GM23248 (cell line): ENCODE measurements around the gene DGKE. TPM values are rescaled to one million over a fixed set of nuclear protein-coding genes. Genes with fewer than 3 reads are reported as not detected.

Experiments
- DNase-seq: peaks from one replicate; pipeline ENCODE4 v3.0.0-alpha.2; 2015
- H2AFZ ChIP-seq: fragments of 200-600 bp; sonication (generic); 2 replicates; pipeline ENCODE4 v1.6.1; 2016; ENCODE audit warnings: antibody characterized with exemption
- H3F3A ChIP-seq: fragments of 200-600 bp; sonication (generic); 2 replicates; pipeline ENCODE4 v1.6.1; 2016; ENCODE audit warnings: mild to moderate bottlenecking, antibody characterized with exemption, mixed run types; ENCODE audit not compliant: insufficient read depth
- H3K27ac ChIP-seq: fragments of 200-600 bp; sonication (generic); 2 replicates; pipeline ENCODE4 v1.5.1; 2016; ENCODE audit warnings: mild to moderate bottlenecking
- H3K27me3 ChIP-seq: fragments of 200-600 bp; sonication (generic); replicated peaks from 2 replicates; pipeline ENCODE4 v1.6.1; 2016; ENCODE audit warnings: mild to moderate bottlenecking; ENCODE audit not compliant: insufficient read depth
- H3K36me3 ChIP-seq: fragments of 200-600 bp; sonication (generic); 2 replicates; pipeline ENCODE4 v1.6.1; 2016; ENCODE audit warnings: low read depth, mild to moderate bottlenecking
- H3K4me1 ChIP-seq: fragments of 200-600 bp; sonication (generic); 2 replicates; pipeline ENCODE4 v1.6.1; 2016; ENCODE audit warnings: mild to moderate bottlenecking; ENCODE audit not compliant: insufficient read depth
- H3K4me2 ChIP-seq: fragments of 200-600 bp; sonication (generic); one replicate; pipeline ENCODE4 v1.6.1; 2016; ENCODE audit warnings: mild to moderate bottlenecking; ENCODE audit not compliant: unreplicated experiment
- H3K4me3 ChIP-seq: fragments of 200-600 bp; sonication (generic); 2 replicates; pipeline ENCODE4 v1.5.1; 2016; ENCODE audit warnings: mild to moderate bottlenecking
- H3K79me2 ChIP-seq: fragments of 200-600 bp; sonication (generic); 2 replicates; pipeline ENCODE4 v1.6.1; 2016; ENCODE audit warnings: mild to moderate bottlenecking; ENCODE audit not compliant: insufficient read depth
- H3K9ac ChIP-seq: fragments of 200-600 bp; sonication (generic); 2 replicates; pipeline ENCODE4 v1.6.1; 2016; ENCODE audit warnings: mild to moderate bottlenecking
- H3K9me2 ChIP-seq: fragments of 200-600 bp; sonication (generic); 2 replicates; pipeline ENCODE4 v1.6.1; 2016; ENCODE audit warnings: mixed run types, mild to moderate bottlenecking, moderate library complexity; ENCODE audit not compliant: insufficient read depth
- H3K9me3 ChIP-seq: fragments of 200-600 bp; sonication (generic); one replicate; pipeline ENCODE4 v1.6.1; 2017; ENCODE audit warnings: low read depth
- H4K20me1 ChIP-seq: fragments of 200-600 bp; sonication (generic); 2 replicates; pipeline ENCODE4 v1.6.0; 2016; ENCODE audit not compliant: insufficient read depth
- EZH2 ChIP-seq: fragments of 200-600 bp; sonication (generic); IDR thresholded peaks from 2 replicates; pipeline ENCODE4 v1.6.1; 2018; ENCODE audit warnings: antibody characterized with exemption, mild to moderate bottlenecking; ENCODE audit not compliant: insufficient read depth, poor library complexity, severe bottlenecking
- EZH2phosphoT487 ChIP-seq: fragments of 200-600 bp; sonication (generic); IDR thresholded peaks from 2 replicates; pipeline ENCODE4 v1.6.1; 2018; ENCODE audit warnings: antibody characterized with exemption, moderate library complexity, mild to moderate bottlenecking, low read depth; ENCODE audit not compliant: insufficient read depth
- WGBS, 2 experiments: methylation state at CpG; one replicate each; pipeline ENCODE4 v1.1.6; 2015 to 2017; ENCODE audit warnings: low lambda C conversion rate in 2 of 2, low coverage in 1 of 2; ENCODE audit errors: missing lambda C conversion rate in 2 of 2; 5-methylcytosine and 5-hydroxymethylcytosine counted together
- in situ Hi-C: fragments of 300-500 bp; cut with MboI; formaldehyde crosslinking; loops from 2 replicates; pipeline ENCODE4 v1.15.0; 2020
- polyA plus RNA-seq: library from polyadenylated mRNA; unstranded; fragments of >200 nt; fragmentation: Nextera tagmentation; extraction: Ambion mirVana; gene quantifications from 2 replicates; pipeline ENCODE4 v1.2.1, GENCODE V29; 2016
- total RNA-seq: library from RNA; depleted of rRNA; stranded (reverse); fragments of >200 nt; shearing (Covaris generic); gene quantifications from 2 replicates; pipeline ENCODE4 v1.2.3, GENCODE V29; 2014

DGKE gene
- total and polyA plus RNA-seq, 2 experiments from 2014 or later = 1.9 to 2.8 TPM

GRCh38 chr17:56821847-56822534, 12.0 kb upstream of the DGKE start:
- TF ChIP-seq EZH2 (no peak), EZH2phosphoT487 (no peak)
- H3F3A ChIP-seq = no peaks in the 10 kb centered on the region
- H2AFZ ChIP-seq = no peak overlapping the region
- no peak for DNase-seq
- H3K27ac ChIP-seq = no peak overlapping the region
- H3K9ac ChIP-seq = no peak overlapping the region
- no peak overlapping the region for H3K4me3 ChIP-seq
- no peaks in the 10 kb centered on the region for H3K9me2 ChIP-seq
- no peaks in the 10 kb centered on the region for H3K79me2 ChIP-seq
- H3K36me3 ChIP-seq = no peaks in the 10 kb centered on the region
- no peaks in the 10 kb centered on the region for H4K20me1 ChIP-seq
- no peak overlapping the region for H3K4me2 ChIP-seq
- no peaks in the 10 kb centered on the region for H3K9me3 ChIP-seq
- H3K4me1 ChIP-seq = no peaks in the 10 kb centered on the region
- no peaks in the 10 kb centered on the region for H3K27me3 ChIP-seq
- in situ Hi-C loops = loop anchor here (10.0 kb wide), 1 partner anchor 103 kb away; no protein-coding TSS in a partner anchor
- 72 to 73% methylated on average over 3 of the region's 3 CpGs for WGBS, 2 experiments

GRCh38 chr17:56822725-56823124, 11.2 kb upstream of the DGKE start:
- 74 to 75% methylated on average over 5 of the region's 5 CpGs for WGBS, 2 experiments
- no peak overlapping the region for H3K4me3 ChIP-seq
- H4K20me1 ChIP-seq = no peaks in the 10 kb centered on the region
- no peaks in the 10 kb centered on the region for H3F3A ChIP-seq
- in situ Hi-C loops = loop anchor here (10.0 kb wide), 1 partner anchor 102 kb away; no protein-coding TSS in a partner anchor
- H3K4me2 ChIP-seq = no peak overlapping the region
- no peak overlapping the region for H3K27ac ChIP-seq
- H2AFZ ChIP-seq = no peak overlapping the region
- no peak for DNase-seq
- H3K27me3 ChIP-seq = no peaks in the 10 kb centered on the region
- H3K9ac ChIP-seq = no peak overlapping the region
- no peaks in the 10 kb centered on the region for H3K9me2 ChIP-seq
- no peak for TF ChIP-seq EZH2
- TF ChIP-seq EZH2phosphoT487 = no peak
- H3K79me2 ChIP-seq = no peaks in the 10 kb centered on the region
- H3K9me3 ChIP-seq = no peaks in the 10 kb centered on the region
- no peaks in the 10 kb centered on the region for H3K4me1 ChIP-seq
- no peaks in the 10 kb centered on the region for H3K36me3 ChIP-seq

GRCh38 chr17:56823848-56824247, 10.1 kb upstream of the DGKE start:
- Histone ChIP-seq H3K9me2 (no peaks in the 10 kb centered on the region), H3K27me3 (no peaks in the 10 kb centered on the region), H3K79me2 (no peaks in the 10 kb centered on the region), H3K4me1 (no peaks in the 10 kb centered on the region), H4K20me1 (no peaks in the 10 kb centered on the region), H3F3A (no peaks in the 10 kb centered on the region), H3K27ac (no peak overlapping the region), H3K36me3 (no peaks in the 10 kb centered on the region), H2AFZ (no peak overlapping the region), H3K9ac (no peak overlapping the region), H3K4me2 (no peak overlapping the region), H3K4me3 (no peak overlapping the region), H3K9me3 (no peaks in the 10 kb centered on the region)
- DNase-seq = no peak
- in situ Hi-C loops = loop anchor here (10.0 kb wide), 1 partner anchor 101 kb away; no protein-coding TSS in a partner anchor
- WGBS, 2 experiments = 67% methylated on average over 2 of the region's 2 CpGs
- TF ChIP-seq EZH2phosphoT487 (no peak), EZH2 (no peak)

- no peaks in the 10 kb centered on the region for H3K4me1 ChIP-seq
- in situ Hi-C loops = loop anchor here (10.0 kb wide), 1 partner anchor 100 kb away; no protein-coding TSS in a partner anchor
- no peak overlapping the region for H3K4me2 ChIP-seq
- no peaks in the 10 kb centered on the region for H3K9me3 ChIP-seq
- H3K9me2 ChIP-seq = no peaks in the 10 kb centered on the region
- H3F3A ChIP-seq = no peaks in the 10 kb centered on the region
- H4K20me1 ChIP-seq = no peaks in the 10 kb centered on the region
- no peak for TF ChIP-seq EZH2phosphoT487
- TF ChIP-seq EZH2 = no peak
- H3K27me3 ChIP-seq = no peaks in the 10 kb centered on the region
- no peaks in the 10 kb centered on the region; the same call in 1 of the 2 replicates for H3K79me2 ChIP-seq
- H3K9ac ChIP-seq = no peak overlapping the region
- no peak overlapping the region for H3K27ac ChIP-seq
- no peak overlapping the region for H3K4me3 ChIP-seq
- no peaks in the 10 kb centered on the region for H3K36me3 ChIP-seq
- DNase-seq = no peak
- H2AFZ ChIP-seq = no peak overlapping the region
- 98 to 100% methylated on average over 1 of the region's 1 CpG for WGBS, 2 experiments
Measured at GRCh38 chr17:56824503-56824902, 9.4 kb upstream of the DGKE start.
